ENCODE results near the gene SFTPB. TPM values are rescaled to one million over a fixed set of nuclear protein-coding genes. Genes with fewer than 3 reads are reported as not detected.
A peak's percentile ranks its signal among the peaks of the same experiment; 100 is the strongest.

SFTPB gene
- total and polyA plus RNA-seq, 11 donors, result 0.23 to 0.83 TPM; not detected in 9

GRCh38 chr2:85663594-85664565 lies 4.1 kb downstream of the SFTPB start:
- no peaks in the 10 kb centered on the region for H3K27me3 ChIP-seq

GRCh38 chr2:85662899-85663593 lies 5.0 kb downstream of the SFTPB start:
- intact Hi-C loops (cut with DNase I), result loop anchor here in 2 of 10 donors (5.0 to 10.0 kb wide), 2 partner anchors 44 to 152 kb away; no protein-coding TSS in a partner anchor
- DNase-seq (peak in 3 of 5 donors; percentile 39 to 71 (median 52)), ATAC-seq (peak; percentile 60 to 87 (median 84))
- Histone ChIP-seq H3K27ac (peak overlapping the region; percentile 10 to 81 (median 62)), H3K4me1 (peaks cover 0 to 34% (median 25%) of the 10 kb centered on the region in 12 donors), H3K9me3 (no peaks in the 10 kb centered on the region), H3K4me3 (no peak overlapping the region), H3K36me3 (peaks cover 0 to 11% (median 0%) of the 10 kb centered on the region in 9 donors), H3K27me3 (no peaks in the 10 kb centered on the region)
- TF ChIP-seq POLR2A (IDR thresholded peaks at IDR 0.05) (no peak), CTCF (IDR thresholded peaks at IDR 0.05) (no peak)
- 80 to 89% (median 84%) methylated on average over 8 to 10 of the region's 10 CpGs for WGBS, 4 donors

More at GRCh38 chr2:85663594-85664565, 4.1 kb downstream of the SFTPB start:
- DNase-seq (no peak), ATAC-seq (no peak)
- peak overlapping the region in 11 of 12 donors; percentile 43 to 81 (median 65) for H3K27ac ChIP-seq
- no peaks in the 10 kb centered on the region for H3K9me3 ChIP-seq
- peaks cover 0 to 4% (median 0%) of the 10 kb centered on the region in 9 donors for H3K36me3 ChIP-seq
- intact Hi-C loops (cut with DNase I), result loop anchor here in 2 of 10 donors (5.0 to 10.0 kb wide), 2 partner anchors 43 to 151 kb away; no protein-coding TSS in a partner anchor
- 94 to 98% (median 97%) methylated on average over 12 to 23 of the region's 23 CpGs for WGBS, 4 donors
- H3K4me3 ChIP-seq, result no peak overlapping the region
- TF ChIP-seq POLR2A (IDR thresholded peaks at IDR 0.05), result no peak
- no peak for TF ChIP-seq CTCF (IDR thresholded peaks at IDR 0.05)
- H3K4me1 ChIP-seq, result peaks cover 0 to 34% (median 25%) of the 10 kb centered on the region in 12 donors

DNA sequence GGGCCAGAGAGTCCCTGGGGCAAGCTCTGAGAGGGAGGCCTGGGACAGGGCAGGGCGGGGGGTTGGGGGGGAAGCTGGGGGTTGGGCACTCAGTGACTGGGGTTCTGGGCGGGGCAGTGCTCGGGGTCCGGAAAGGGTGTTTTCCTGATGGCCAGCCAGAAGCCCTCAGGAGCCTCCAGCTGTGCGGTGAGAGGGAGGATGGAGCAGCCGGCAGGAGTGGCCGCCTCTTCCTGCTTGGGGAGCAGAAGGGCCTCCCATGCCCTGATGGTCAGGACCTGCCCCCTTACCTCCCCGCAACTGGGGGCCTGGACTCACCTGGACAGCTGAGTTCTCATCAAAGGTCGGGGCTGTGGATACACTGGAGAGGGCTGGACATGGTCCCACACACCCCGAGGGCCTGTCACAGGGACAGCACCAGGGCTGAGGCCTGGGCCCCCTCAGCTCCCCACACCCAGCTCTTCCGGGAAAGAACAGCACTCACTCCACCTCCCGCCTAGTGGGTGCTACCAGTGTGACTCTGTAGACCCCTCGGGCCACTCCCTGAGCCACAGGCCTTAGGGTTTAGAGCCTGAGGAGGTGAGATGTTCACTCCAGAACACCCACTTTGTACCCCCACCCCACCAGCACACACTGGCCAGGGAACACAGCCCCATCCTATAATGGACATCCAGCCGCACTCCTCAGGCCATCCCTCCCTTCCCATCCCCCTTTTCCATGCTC lies 6.7 kb downstream of the SFTPB start:
- TF ChIP-seq CTCF (IDR thresholded peaks at IDR 0.05) (no peak), POLR2A (IDR thresholded peaks at IDR 0.05) (no peak)
- ATAC-seq (peak; percentile 47 to 72 (median 54)), DNase-seq (peak in 4 of 5 donors; percentile 48 to 72 (median 64))
- Histone ChIP-seq H3K9me3 (no peaks in the 10 kb centered on the region), H3K36me3 (peaks cover 0 to 23% (median under 1%) of the 10 kb centered on the region in 9 donors), H3K4me3 (no peak overlapping the region), H3K27me3 (no peaks in the 10 kb centered on the region), H3K27ac (peak overlapping the region; percentile 54 to 89 (median 74)), H3K4me1 (peaks cover 0 to 34% (median 25%) of the 10 kb centered on the region in 12 donors)
- 62 to 72% (median 70%) methylated on average over 10 to 14 of the region's 14 CpGs for WGBS, 4 donors
- intact Hi-C loops (cut with DNase I), result loop anchor here in 2 of 10 donors (5.0 to 10.0 kb wide), 2 partner anchors 46 to 154 kb away; no protein-coding TSS in a partner anchor

All from heart left ventricle (tissue), 16 donors.